SK-N-SH (cell line): ENCODE data around the gene ANKRD11.

Source experiments
- EZH2phosphoT487 ChIP-seq: fragments of 200-600 bp; sonication (generic); IDR thresholded peaks from 2 replicates; pipeline ENCODE4 v1.6.1; 2017; ENCODE audit warnings: low read depth, mixed run types, mild to moderate bottlenecking, antibody characterized with exemption, moderate library complexity, borderline replicate concordance
- FOSL2 ChIP-seq: IDR thresholded peaks from 2 replicates; pipeline ENCODE4 v1.4.0; 2012; ENCODE audit warnings: low read depth, mild to moderate bottlenecking, moderate library complexity, borderline replicate concordance
- FOXM1 ChIP-seq: IDR thresholded peaks from 2 replicates; pipeline ENCODE4 v1.4.0; 2012; ENCODE audit warnings: low read depth, mild to moderate bottlenecking
- RAD21 ChIP-seq: IDR thresholded peaks from 2 replicates; pipeline ENCODE4 v1.6.1; 2012; ENCODE audit warnings: mild to moderate bottlenecking, low read length
- RCOR1 ChIP-seq: fragments of 150-350 bp; IDR thresholded peaks from 2 replicates; pipeline ENCODE4 v1.6.1; 2017; ENCODE audit warnings: antibody characterized with exemption, low read length
- REST ChIP-seq: IDR thresholded peaks from 2 replicates; pipeline ENCODE4 v1.6.1; 2012; ENCODE audit warnings: mild to moderate bottlenecking, low read depth, low read length, moderate library complexity
- SIN3A ChIP-seq: IDR thresholded peaks from 2 replicates; pipeline ENCODE4 v1.6.1; 2012; ENCODE audit warnings: low read depth, mild to moderate bottlenecking, low read length, moderate library complexity, borderline replicate concordance
- YY1 ChIP-seq: IDR thresholded peaks from 2 replicates; pipeline ENCODE4 v1.4.0; 2012; ENCODE audit warnings: low read depth, mild to moderate bottlenecking
- TF ChIP-seq, protein P1 (sequence below): fragments of 200-600 bp; sonication (generic); IDR thresholded peaks from 2 replicates; pipeline ENCODE4 v1.6.1; 2017; ENCODE audit warnings: antibody characterized with exemption, mild to moderate bottlenecking, moderate library complexity
- TF ChIP-seq, protein P2 (sequence below): IDR thresholded peaks from 2 replicates; pipeline ENCODE4 v1.4.0; 2012; ENCODE audit warnings: low read depth, borderline replicate concordance

- TF ChIP-seq FOXM1 (no peak), RAD21 (no peak), RCOR1 (no peak), YY1 (no peak), SIN3A (no peak), REST (no peak), EZH2phosphoT487 (no peak), FOSL2 (no peak)
- TF ChIP-seq, protein P1, sequence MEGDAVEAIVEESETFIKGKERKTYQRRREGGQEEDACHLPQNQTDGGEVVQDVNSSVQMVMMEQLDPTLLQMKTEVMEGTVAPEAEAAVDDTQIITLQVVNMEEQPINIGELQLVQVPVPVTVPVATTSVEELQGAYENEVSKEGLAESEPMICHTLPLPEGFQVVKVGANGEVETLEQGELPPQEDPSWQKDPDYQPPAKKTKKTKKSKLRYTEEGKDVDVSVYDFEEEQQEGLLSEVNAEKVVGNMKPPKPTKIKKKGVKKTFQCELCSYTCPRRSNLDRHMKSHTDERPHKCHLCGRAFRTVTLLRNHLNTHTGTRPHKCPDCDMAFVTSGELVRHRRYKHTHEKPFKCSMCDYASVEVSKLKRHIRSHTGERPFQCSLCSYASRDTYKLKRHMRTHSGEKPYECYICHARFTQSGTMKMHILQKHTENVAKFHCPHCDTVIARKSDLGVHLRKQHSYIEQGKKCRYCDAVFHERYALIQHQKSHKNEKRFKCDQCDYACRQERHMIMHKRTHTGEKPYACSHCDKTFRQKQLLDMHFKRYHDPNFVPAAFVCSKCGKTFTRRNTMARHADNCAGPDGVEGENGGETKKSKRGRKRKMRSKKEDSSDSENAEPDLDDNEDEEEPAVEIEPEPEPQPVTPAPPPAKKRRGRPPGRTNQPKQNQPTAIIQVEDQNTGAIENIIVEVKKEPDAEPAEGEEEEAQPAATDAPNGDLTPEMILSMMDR, result no peak
- TF ChIP-seq, protein P2, sequence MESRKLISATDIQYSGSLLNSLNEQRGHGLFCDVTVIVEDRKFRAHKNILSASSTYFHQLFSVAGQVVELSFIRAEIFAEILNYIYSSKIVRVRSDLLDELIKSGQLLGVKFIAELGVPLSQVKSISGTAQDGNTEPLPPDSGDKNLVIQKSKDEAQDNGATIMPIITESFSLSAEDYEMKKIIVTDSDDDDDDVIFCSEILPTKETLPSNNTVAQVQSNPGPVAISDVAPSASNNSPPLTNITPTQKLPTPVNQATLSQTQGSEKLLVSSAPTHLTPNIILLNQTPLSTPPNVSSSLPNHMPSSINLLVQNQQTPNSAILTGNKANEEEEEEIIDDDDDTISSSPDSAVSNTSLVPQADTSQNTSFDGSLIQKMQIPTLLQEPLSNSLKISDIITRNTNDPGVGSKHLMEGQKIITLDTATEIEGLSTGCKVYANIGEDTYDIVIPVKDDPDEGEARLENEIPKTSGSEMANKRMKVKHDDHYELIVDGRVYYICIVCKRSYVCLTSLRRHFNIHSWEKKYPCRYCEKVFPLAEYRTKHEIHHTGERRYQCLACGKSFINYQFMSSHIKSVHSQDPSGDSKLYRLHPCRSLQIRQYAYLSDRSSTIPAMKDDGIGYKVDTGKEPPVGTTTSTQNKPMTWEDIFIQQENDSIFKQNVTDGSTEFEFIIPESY, result no peak
These were observed 101.8 kb downstream of the ANKRD11 start for GRCh38 chr16:89388536-89388935.
